GM18517 (cell line): ENCODE results near the gene CCDC122.
A peak's percentile ranks its signal among the peaks of the same experiment; 100 is the strongest.

Experiments
- ATAC-seq: cut with Tn5 transposase; IDR thresholded peaks from one replicate; pipeline ENCODE4 v1.9.1; 2021; ENCODE audit warnings: mild to moderate bottlenecking, moderate library complexity; ENCODE audit not compliant: unreplicated experiment

Gene CCDC122

DNA sequence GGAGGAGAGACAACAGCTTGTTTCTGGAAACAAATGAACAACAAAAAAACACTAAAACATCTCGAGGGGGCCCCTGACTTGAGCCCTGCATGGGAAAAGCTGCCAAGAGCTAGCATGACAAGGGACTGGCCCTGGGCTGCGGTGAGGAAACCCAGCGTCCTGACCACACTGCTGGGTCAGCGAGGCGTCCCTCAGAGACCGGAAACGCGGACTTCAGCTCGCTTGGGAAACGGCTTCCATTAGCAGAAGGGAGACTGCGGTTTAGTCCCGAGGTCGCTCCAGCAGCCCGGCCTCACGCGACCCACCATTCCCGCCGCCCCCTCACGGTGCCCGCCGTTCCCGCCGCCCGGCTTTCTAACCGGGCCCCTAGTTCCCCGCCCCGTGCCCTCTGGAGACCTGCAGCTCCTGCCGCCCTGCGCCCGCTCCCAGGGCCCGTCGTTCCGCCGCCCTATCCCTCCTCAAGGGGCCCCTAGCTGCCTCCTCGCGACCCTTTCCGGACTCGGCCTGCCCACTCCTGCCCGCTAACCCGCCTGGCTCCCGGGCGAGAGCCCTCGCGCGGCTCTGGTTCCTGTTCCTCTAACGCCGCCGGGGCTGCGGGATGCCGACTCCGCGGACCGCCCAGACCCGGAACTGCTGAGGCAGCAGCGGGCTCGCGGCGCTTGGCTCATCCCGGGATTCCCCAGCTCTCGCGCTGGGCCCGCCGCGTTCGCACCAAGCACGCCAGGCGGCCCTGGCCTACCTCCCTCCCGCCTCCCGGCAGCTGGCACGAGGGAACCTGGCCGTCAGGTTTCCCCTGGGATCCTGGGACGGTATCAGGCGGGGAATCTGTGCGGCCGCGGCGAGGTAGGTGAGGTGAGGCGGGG lies at the start of gene CCDC122:
CCDC122 (minus strand) TSS at position 849 of the 863 bp plus-strand sequence. CDS start 10,364 bp downstream, outside the sequence.
- ATAC-seq = peak; percentile 54

DNA sequence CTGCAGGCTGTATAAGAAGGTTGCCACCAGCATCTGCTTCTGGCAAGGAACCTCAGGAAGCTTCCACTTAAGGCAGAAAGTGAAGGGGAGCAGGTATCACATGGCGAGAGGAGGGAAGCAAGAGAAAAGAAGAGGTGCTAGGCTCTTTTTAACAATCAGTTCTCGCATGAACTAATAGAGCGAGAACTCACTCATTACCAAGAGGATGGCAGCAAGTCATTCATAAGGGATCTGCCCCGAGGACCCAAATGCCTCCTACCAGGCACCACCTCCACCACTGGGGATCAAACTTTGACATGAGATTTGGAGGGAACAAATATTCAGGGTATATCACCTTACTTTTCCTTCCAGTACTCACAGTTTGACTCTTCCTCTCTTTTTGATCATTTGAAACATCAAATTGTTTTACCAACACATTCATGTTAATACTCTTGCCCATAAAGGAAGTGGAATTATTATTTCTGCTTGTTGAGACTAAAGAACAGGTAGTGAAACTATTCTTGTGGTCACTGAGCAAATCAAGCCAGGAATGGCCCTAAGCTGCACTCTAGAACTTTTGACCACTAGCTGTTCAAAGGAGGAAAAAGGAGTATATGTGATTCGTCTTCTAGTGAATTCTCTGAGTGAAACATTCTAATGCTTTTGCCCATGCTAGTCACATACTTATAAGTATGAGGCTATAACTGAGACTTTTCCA lies 45.2 kb upstream of the CCDC122 start:
- ATAC-seq = peak; percentile 86

DNA sequence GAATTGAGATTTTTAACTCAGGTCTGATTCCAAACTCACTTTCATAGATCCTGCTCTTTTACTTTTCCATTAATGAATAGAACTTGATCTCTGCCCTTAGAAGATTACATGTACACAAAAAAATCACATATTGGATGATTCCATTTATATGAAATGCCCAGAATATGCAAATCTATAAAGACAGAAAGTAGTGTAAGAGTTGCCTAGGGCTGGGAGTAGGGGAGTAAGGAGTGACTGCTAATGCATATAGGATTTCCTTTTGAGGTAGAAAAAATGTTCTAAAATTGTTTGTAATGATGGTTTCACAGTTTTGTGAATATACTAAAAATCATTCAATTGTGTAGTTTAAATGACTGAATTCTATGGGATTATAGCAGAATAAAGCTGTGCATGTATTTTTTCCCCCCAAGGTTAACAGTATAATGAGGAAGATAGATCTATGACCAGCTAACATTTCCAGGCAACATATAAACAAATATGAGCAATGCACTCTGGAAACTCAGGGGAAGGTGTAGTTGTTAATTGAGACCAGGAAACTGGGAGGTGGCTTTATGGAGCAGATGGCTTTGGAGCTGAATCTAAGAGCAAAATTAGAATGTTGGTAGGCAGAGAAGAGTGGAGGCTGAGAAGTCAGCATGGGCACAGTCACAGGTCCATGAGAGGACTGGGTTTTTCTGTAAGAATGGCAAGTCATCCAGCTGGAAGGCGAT lies 41.6 kb upstream of the CCDC122 start:
- no peak for ATAC-seq

DNA sequence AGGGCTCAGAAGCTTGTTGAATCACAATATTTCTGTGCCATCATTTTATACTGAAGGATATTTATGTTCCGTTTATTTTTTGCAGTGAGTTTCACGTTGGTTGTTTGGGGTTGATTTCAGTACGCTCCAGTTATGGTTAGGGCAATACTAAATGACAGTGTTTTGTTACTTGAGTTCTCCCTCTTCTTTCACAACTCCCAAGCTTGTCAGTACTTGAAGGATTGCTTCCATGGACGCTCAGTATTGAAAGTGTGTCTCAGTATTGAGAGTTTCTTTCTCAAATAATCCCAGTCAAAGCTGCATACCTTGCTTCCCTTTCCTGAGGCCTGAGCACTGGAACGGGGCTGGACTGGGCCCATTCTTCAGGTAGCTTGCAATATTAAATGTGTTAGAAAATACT lies 39.1 kb upstream of the CCDC122 start:
- no peak for ATAC-seq

DNA sequence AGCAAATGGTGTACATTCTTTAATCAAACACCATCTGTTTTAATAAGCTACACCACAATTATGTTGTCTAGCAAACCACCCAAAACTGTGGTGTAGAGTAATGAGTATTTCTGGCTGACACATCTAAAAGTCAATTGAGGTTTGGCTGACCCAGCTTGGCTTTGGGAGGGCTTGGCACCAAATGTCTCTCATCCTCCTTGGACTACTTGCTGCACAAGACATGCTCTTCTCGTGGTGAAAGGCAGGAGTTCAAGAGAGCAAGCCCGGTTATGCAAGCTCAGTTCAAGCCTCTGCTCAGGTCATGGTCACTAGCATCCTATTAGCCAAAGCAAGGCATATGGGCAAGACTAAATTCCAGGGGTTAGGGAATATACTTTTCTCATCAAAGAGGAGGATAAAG lies 37.3 kb upstream of the CCDC122 start:
- no peak for ATAC-seq

DNA sequence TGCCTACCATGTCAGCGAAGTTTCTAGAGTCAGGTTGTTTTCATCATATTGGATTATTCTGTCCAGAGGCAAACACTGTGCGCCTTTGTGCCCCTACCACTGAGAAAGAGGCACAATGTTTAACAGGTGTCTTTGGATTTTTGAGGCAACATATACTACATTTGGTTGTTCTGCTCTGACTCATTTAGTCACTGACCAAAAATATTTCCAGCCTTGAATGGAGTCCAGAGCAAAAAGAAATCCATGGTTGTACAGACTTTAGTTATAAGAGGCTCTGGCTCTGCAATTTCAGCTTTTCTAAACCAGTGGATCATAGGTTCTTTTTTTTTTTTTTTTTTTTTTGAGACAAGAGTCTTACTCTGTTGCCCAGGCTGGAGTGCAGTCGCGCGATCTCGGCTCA lies 35.9 kb upstream of the CCDC122 start:
- ATAC-seq = no peak

DNA sequence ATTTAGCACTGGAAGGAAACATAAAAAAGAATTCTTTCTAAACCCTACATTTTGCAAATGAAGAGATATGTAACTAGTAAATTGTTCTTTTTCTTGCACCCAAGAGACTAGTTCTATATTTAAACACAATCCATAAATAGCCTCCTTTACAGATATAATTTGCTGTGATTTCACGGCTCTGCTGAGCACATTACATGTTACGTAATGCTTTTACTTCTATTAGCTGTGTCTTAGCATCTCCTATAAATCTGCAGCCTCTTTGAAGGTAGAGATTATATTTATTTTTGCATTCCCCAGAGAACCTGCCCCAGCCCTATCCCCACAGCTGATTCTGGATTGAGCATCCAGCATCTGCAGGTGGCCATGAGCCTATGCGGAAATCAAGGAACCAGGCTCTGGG lies 32.3 kb upstream of the CCDC122 start:
- no peak for ATAC-seq

DNA sequence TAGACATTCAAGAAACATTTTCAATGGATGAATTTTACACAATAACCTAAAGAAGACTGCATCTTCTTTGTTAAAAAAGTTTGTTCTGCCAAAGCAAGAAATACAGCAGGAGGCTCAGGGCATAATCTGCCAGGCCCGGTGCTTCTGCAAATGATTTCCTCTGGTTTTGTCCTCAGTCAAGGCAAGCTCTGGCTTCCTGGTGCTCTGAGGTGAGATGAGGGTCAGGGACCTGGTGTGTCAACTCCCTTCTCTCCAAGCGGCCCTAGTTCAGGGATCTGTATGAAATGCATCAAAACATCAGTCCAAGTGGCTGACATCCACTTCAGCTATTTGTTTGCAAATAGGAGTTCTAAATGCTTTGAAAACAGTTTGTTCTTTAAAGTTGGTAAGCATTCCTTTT lies 31.7 kb upstream of the CCDC122 start:
- no peak for ATAC-seq

DNA sequence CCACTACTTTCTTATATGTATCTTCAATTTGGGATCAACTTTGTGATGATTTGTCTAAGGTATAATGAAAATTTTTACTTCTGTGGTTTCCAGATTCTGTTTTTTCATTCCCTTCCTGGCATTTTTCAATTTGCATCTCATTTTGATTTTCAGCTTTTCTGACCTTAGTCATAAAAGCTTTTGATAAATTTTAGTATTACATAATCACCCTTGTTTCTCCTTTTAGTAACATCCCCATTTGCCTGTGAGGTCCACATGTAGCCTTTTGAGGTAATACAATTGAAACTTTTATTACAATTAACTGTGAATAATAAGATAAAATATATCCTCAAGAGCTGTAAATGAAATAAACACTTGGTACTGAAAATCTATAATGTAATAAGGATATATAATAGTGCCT lies 31.3 kb upstream of the CCDC122 start:
- ATAC-seq = no peak

DNA sequence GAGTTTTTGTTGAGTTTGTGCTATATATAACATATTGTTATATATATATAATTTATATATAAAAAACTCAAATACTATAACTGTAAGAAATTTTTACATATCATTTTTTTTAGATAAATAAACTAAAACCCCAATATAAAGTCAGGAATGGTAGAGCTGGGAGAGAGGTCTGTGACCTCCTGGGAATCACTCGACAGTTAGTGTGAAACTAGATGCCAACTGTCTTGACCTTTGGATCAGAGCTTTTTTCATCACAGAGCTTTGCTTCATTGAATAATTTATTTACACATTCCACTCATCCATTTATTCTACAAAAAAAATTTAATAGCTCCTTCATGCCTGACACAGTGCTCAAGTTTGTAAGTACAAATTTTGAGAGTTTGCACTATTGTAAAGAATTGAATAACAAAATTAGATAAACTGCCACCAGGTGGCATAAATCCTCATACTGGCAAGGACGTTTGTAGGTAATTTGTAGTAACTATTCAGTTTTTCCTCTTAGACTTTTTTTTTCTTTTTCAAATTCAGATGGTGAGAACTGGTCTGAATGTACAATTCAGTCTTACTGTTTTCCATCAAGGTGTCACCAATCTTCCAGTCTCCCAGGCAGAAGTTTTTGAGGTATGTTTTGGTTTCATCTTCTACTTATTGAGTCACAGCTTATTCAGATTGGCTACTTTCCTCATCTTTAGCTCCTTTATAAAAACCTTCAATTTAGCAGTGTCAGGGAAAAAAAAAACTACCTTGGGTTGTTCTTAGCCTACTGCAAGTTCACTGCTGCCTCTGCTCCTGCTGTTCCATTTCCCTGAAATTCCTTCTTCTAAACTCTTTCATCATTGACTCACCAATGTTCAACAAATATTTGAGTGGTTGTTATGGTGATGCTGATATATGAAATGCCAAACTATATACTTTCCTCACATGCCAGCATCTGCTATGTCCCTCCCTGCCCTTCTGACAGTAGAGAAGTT lies 28.9 kb upstream of the CCDC122 start:
- no peak for ATAC-seq

DNA sequence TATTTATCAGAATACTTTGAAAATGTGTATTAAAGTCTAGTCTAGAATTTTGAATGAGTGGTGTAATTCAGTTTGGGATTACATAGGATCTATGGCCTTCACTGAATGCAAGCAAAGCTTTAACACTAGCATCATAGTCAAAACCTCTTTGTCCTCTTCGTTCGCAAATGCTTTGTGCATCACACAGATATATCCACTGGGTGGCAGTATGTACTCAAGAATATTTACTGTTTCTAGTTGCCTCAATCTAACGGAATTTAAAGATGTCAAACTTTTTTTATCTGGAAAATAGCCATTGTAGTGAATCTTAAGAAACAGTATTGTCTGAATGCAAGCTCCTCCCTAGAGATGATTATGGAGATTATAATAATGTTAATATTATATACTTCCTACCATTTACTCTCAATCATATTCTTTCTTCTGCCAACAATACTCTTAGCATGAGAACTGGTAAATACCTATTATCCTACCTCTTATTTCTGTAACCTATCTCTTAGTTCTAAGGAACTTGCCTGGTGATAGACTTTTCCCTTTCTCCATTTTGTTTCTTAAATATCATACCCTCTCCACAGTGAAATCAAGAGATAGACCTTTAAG lies 26.0 kb upstream of the CCDC122 start:
- ATAC-seq = no peak

DNA sequence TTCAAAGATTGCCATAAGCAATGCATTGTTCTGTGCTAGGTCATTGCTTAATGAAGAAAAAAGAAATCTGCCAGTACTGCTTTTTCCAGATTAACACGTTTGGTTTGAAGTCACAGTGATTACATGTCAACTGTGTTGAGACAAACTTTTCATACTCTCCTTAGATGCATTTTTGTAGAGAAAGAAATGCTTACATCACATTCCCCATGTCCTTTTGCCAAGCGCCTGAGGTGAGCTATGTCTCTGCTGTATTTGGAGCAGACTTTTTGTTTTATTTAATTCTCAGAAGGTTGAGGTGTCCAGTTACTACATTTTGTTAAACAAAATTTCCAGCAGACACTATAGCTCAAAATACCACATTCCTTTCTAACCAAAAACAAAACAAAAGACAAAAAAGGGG lies 16.4 kb upstream of the CCDC122 start:
- ATAC-seq = no peak

DNA sequence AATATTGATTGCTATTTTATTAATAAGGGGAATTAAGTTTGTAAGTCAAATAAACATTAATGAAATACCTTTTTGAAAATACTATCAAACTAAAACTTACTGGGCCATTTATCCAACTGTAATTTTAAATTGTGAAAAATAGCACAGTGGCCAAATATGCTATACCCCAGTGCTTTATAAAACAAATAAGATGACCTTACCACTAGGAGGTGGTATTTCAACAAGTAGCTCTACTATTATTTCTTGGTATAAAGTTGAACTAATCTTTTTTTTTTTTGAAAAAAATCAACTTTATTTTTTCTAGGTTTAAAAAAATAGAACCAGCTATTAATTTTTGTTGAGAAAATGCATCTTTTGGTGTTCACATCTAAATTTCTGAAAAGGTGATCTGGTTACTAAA lies 14.9 kb upstream of the CCDC122 start:
- ATAC-seq = no peak

DNA sequence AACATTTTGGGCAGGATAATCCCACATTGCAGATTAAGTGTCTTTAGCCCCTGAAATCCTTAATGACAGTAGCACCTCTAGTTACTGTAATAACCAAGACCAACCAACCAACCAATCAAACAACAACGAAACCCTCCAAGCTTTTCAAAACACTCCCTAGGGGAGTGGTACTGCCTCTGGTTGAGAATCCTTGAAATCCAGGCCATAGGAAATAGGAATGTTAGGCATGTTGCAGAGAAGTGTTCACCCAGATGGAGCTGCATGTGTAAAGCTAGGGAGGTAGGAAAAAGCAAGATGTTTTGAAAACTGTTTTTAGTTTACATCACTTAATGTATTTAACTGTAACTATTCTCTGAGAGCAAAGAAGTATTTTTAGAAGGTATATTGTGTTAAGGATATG lies 4.7 kb upstream of the CCDC122 start:
- ATAC-seq = no peak

DNA sequence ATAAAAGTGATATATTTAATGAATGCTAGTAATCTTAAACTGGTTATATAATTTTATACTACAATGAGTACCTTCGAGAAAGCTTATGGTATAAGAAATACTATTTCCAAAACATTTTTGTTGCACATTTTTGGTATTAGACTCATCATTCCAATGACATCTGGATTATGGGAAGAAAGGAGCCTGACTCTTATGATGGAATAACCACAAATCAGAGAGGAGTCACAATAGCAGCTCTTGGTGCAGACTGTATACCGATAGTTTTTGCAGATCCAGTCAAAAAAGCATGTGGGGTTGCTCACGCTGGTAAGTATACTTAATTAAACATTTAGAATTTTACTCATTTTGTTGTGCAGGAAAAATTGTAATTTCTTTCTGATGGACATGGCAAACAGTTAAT lies 4.1 kb upstream of the CCDC122 start:
- no peak for ATAC-seq

DNA sequence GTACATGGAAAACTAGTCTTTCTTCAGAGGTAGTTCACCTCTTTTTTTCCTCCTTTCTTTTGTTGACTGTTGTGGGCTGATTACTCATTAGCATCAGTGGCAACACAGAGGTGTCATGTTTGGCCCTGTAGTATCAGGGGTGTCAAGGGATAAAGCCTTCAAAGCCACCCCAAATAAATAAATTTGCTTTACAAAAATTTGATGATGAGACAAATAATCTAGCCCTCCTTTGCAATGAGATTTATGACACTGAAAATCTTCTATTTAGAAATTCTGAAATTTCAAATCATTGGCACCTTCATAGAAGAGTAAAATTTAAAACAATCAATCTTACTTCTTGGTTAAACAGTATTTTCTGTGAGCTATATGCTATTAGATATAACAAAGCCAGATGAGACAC lies 2.0 kb upstream of the CCDC122 start:
- no peak for ATAC-seq

DNA sequence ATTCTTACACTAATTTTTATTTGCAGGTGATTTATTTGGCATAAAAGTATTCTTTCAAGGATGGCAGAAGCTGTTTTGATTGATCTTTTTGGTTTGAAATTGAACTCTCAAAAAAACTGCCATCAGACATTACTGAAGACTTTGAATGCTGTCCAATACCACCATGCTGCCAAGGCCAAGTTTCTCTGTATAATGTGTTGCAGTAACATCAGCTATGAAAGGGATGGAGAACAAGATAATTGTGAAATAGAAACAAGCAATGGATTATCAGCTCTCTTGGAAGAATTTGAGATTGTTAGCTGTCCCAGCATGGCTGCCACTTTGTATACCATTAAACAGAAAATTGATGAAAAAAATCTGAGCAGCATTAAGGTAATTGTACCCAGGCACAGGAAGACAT lies 1.4 kb upstream of the CCDC122 start:
- no peak for ATAC-seq

DNA sequence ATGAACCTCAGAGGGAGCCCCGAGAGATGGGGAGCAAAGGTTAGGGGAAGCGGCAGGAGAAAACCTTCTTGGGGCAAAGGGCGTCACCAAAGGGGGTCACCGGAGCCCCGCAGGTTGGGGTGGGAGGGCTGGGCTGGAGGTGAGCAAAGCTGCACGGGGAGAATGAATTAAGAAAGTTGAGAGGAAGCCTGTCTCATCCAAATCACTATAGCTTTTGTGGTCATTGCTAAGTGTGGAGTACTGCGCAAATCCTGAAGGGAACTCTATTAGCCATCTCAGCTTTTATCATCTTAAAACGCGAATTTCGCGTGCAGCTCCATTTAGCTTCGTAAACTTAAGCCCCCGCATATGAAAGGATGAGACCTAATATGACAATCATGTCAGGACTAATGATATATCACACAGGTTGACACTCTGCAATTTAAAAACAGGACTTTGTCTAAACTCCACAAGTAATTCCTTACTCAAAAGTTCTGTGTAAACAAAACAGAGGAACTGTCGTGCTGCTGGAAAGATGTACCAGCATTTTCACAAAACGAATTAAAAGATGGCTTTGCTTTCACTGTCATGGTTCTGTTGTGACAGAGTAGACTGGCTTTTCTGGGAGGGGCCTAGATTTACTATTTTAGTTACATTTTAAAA lies 795 bp upstream of the CCDC122 start:
- no peak for ATAC-seq

DNA sequence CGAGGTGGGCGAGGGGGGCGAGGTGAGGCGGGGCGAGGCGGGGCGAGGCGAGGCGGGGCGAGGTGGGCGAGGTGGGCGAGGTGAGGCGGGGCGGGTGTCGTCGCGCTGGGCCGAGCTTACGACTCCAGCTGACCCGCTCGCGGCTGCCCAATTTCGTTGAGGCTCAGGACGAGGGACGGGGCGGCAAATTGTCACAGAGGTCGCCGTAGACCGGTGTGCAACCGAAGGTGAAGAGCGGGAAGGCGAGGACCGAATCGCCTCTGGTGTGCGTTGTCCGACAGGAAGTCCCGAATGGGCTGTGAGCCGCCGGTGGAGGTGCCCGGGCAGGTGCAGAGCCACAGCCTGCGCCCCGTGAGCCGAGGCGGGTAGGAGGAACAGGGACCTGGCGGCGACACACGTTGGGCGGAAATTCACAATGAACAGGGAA lies 228 bp upstream of the CCDC122 start, which contains the start of gene LACC1:
LACC1 (plus strand) TSS at position 150 of the 427 bp plus-strand sequence. CDS start 1,082 bp downstream, outside the sequence.
- ATAC-seq = peak; percentile 31
